Endodermal cell (in vitro differentiated cells): Measurements from ENCODE around the gene ZIC4. TPM values are rescaled to one million over a fixed set of nuclear protein-coding genes. Genes with fewer than 3 reads are reported as not detected.
A peak's percentile ranks its signal among the peaks of the same experiment; 100 is the strongest.

Source experiments
- DNase-seq: peaks from one replicate; pipeline ENCODE4 v3.0.0-alpha.2; 2017
- H3K27ac ChIP-seq: 2 replicates; pipeline ENCODE4 v1.5.1; 2013; ENCODE audit warnings: mild to moderate bottlenecking, low read depth, low read length, moderate library complexity
- H3K27me3 ChIP-seq: 2 replicates; pipeline ENCODE4 v1.6.1; 2013; ENCODE audit warnings: mild to moderate bottlenecking, low read length, moderate library complexity; ENCODE audit not compliant: insufficient read depth, control insufficient read depth, poor library complexity, severe bottlenecking
- H3K36me3 ChIP-seq: 2 replicates; pipeline ENCODE4 v1.7.0; 2013; ENCODE audit warnings: mild to moderate bottlenecking, low read length, moderate library complexity; ENCODE audit not compliant: control insufficient read depth, insufficient read depth
- H3K4me1 ChIP-seq: one replicate; pipeline ENCODE4 v1.7.0; 2013; ENCODE audit warnings: low read length; ENCODE audit not compliant: control insufficient read depth, insufficient read depth
- H3K4me3 ChIP-seq: 2 replicates; pipeline ENCODE4 v1.5.1; 2013; ENCODE audit warnings: mild to moderate bottlenecking, low read length, moderate library complexity
- H3K9ac ChIP-seq: 2 replicates; pipeline ENCODE4 v1.6.1; 2013; ENCODE audit warnings: mild to moderate bottlenecking, low read length, moderate library complexity; ENCODE audit not compliant: poor library complexity, severe bottlenecking; ENCODE audit errors: extremely low read depth
- H3K9me3 ChIP-seq: 2 replicates; pipeline ENCODE4 v1.6.1; 2013; ENCODE audit warnings: mild to moderate bottlenecking, low read length, moderate library complexity; ENCODE audit not compliant: control insufficient read depth
- H3K27ac Mint-ChIP-seq: 2 replicates; pipeline ENCODE4 v1.8.0; 2020; ENCODE audit warnings: mixed read lengths
- H3K27me3 Mint-ChIP-seq: 2 replicates; pipeline ENCODE4 v1.8.0; 2021; ENCODE audit warnings: mild to moderate bottlenecking, mixed read lengths; ENCODE audit not compliant: insufficient read depth
- H3K36me3 Mint-ChIP-seq: 2 replicates; pipeline ENCODE4 v1.8.0; 2020; ENCODE audit warnings: low read depth, mixed read lengths
- H3K4me1 Mint-ChIP-seq: 2 replicates; pipeline ENCODE4 v1.8.0; 2020; ENCODE audit warnings: mixed read lengths
- H3K4me3 Mint-ChIP-seq: 2 replicates; pipeline ENCODE4 v1.8.0; 2020; ENCODE audit warnings: mild to moderate bottlenecking, moderate library complexity, mixed read lengths
- H3K9me3 Mint-ChIP-seq: 2 replicates; pipeline ENCODE4 v1.8.0; 2020; ENCODE audit warnings: mild to moderate bottlenecking, mixed read lengths
- WGBS, 2 experiments: methylation state at CpG; one replicate each; pipeline versions ENCODE4 v1.1.5 to v1.1.7; 2013; ENCODE audit warnings: missing lambda C conversion rate in 2 of 2, mixed read lengths in 1 of 2; ENCODE audit not compliant: insufficient coverage in 1 of 2, insufficient read length in 1 of 2; 5-methylcytosine and 5-hydroxymethylcytosine counted together
- total RNA-seq, 2 donors: library from RNA; stranded (reverse); fragmentation: NEBNext Ultra II Directional in 1 of 2; extraction: Animal tissue kit (Norgen Biotek cat#: 25700) in 1 of 2; gene quantifications; 2 replicates in 1 of 2; 3 replicates in 1 of 2; pipeline ENCODE4 v1.2.1, GENCODE V29; 2021
- TF ChIP-seq, protein P1 (sequence below): fragments of 200-600 bp; sonication (generic); conservative IDR thresholded peaks from 2 replicates; pipeline ENCODE4 v1.5.0; 2021; ENCODE audit warnings: antibody characterized with exemption, mild to moderate bottlenecking

Gene ZIC4
- total RNA-seq, 2 donors from 2014 or later: not detected

DNA sequence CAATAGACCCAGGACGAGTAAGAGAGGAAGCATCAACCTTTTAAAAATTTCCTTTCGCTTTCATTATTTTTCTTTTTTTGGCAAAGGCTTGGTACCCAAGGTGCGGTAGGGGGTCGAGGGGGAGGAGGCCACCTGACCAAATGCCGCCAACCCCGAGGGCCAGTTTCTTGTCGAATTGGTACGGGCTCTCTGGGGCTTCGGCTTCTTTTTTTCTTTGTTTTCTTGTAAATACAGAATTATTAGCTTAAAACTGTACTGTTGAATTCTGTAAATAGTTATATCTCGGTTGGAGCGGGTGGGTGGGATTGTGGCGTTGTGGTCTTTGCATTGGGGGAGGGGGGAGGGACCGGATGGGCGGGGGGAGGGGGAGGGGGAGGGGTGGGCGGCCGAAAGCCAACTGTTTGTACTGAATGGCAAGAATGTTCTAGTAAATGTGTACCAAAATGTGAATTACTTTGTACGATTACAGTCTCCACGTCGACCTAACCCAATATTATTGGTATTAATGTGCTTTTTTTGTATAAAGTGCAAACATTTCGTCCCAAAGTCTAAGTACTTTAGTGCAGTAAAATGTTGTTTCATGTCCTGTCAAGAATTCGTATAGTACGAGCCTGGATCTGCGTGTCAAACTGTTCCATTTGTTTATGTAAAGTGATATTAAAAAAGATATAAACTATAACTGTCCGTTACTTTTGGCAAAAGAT lies 7.5 kb upstream of the ZIC4 start:
- no peak overlapping the region for H3K27ac ChIP-seq
- no peaks in the 10 kb centered on the region for H3K9me3 ChIP-seq
- H3K27me3 ChIP-seq: peaks cover 100% of the 10 kb centered on the region
- H3K27me3 Mint-ChIP-seq: peaks cover 98% of the 10 kb centered on the region
- H3K9ac ChIP-seq: no peak overlapping the region
- H3K36me3 Mint-ChIP-seq: no peaks in the 10 kb centered on the region
- H3K4me3 Mint-ChIP-seq: peak overlapping the region; percentile 45
- H3K36me3 ChIP-seq: no peaks in the 10 kb centered on the region
- H3K4me1 ChIP-seq: no peaks in the 10 kb centered on the region
- H3K4me1 Mint-ChIP-seq: peaks cover 22% of the 10 kb centered on the region
- H3K9me3 Mint-ChIP-seq: no peaks in the 10 kb centered on the region
- TF ChIP-seq, protein P1, sequence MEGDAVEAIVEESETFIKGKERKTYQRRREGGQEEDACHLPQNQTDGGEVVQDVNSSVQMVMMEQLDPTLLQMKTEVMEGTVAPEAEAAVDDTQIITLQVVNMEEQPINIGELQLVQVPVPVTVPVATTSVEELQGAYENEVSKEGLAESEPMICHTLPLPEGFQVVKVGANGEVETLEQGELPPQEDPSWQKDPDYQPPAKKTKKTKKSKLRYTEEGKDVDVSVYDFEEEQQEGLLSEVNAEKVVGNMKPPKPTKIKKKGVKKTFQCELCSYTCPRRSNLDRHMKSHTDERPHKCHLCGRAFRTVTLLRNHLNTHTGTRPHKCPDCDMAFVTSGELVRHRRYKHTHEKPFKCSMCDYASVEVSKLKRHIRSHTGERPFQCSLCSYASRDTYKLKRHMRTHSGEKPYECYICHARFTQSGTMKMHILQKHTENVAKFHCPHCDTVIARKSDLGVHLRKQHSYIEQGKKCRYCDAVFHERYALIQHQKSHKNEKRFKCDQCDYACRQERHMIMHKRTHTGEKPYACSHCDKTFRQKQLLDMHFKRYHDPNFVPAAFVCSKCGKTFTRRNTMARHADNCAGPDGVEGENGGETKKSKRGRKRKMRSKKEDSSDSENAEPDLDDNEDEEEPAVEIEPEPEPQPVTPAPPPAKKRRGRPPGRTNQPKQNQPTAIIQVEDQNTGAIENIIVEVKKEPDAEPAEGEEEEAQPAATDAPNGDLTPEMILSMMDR: no peak
- peak overlapping the region; percentile 14 for H3K4me3 ChIP-seq
- 0 to 1% methylated on average over 1 to 17 of the region's 24 CpGs for WGBS, 2 experiments
- peak; percentile 76 for DNase-seq
- H3K27ac Mint-ChIP-seq: no peak overlapping the region

DNA sequence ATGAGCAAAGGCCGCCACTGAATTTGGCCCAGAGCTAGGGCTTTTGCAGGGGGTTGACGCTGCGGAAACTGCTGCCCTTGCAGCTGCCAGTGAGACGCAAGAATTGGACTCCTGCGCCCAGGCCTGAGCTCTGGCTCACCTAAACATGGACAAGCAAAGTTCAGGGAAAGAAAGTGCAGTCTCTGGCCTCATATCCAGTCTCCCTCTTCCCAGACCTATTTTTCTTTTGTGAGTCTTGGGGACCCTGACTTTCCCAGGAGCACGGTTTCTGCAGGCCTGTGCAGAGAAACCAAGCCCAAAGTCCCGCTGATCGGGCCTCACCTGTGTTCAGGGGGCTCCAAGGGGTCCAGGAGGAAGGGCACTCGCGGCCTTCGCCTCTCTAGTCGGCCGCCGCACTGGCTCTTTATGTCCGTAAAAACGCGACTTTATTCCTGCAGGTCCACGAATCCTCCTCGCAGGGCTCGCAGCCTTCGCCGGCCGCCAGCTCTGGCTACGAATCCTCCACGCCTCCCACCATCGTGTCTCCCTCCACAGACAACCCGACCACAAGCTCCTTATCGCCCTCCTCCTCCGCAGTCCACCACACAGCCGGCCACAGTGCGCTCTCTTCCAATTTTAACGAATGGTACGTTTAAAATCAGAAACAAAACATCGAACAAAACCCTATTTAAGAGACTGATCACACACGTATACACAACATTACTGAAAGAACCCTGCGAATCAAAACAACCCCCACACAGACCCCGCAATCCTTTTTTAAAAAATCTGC lies 6.8 kb upstream of the ZIC4 start:
- Mint-ChIP-seq H3K9me3 (no peaks in the 10 kb centered on the region), H3K4me3 (peak overlapping the region; percentile 45), H3K27me3 (peaks cover 98% of the 10 kb centered on the region), H3K27ac (no peak overlapping the region), H3K36me3 (no peaks in the 10 kb centered on the region), H3K4me1 (peaks cover 25% of the 10 kb centered on the region)
- Histone ChIP-seq H3K27me3 (peaks cover 100% of the 10 kb centered on the region), H3K27ac (peak overlapping the region; percentile 56), H3K9ac (no peak overlapping the region), H3K4me3 (peak overlapping the region; percentile 14), H3K36me3 (no peaks in the 10 kb centered on the region), H3K4me1 (no peaks in the 10 kb centered on the region), H3K9me3 (no peaks in the 10 kb centered on the region)
- 1 to 2% methylated on average over 14 to 37 of the region's 37 CpGs for WGBS, 2 experiments
- TF ChIP-seq, protein P1: no peak
- peak; percentile 82 for DNase-seq

DNA sequence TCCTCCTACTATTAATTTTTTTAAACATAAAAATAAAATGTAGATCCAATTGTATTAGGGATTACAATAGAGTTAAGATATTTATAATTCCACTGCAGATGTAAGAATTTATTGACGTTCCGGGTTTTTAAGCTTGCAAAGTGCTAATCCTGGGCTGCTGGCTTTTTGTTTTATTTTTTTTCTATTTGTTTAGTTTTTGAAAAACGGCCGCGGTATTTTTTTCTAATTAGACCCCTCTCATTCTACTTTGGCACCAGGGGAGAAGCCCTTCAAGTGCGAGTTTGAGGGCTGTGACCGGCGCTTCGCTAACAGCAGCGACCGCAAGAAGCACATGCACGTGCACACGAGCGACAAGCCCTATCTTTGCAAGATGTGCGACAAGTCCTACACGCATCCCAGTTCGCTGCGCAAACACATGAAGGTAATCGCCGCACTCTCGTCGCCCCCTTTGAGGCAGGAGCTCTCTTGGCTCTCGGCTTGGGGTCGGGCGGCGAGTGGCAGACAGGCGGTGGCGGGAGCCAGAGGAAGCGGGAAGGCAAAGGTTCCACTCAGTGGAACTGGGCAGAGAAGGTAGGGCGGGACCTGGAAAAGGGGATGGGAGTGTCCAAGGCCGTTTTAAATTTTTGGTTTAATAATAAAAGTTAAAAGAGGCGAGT lies 6.0 kb upstream of the ZIC4 start:
- H3K27ac ChIP-seq: peak overlapping the region; percentile 47
- H3K27me3 ChIP-seq: peaks cover 100% of the 10 kb centered on the region
- H3K4me3 ChIP-seq: peak overlapping the region; percentile 53
- no peak overlapping the region for H3K27ac Mint-ChIP-seq
- no peaks in the 10 kb centered on the region for H3K36me3 Mint-ChIP-seq
- H3K4me1 ChIP-seq: no peaks in the 10 kb centered on the region
- peaks cover 32% of the 10 kb centered on the region for H3K4me1 Mint-ChIP-seq
- WGBS, 2 experiments: 1% methylated on average over 15 to 32 of the region's 32 CpGs
- H3K27me3 Mint-ChIP-seq: peaks cover 98% of the 10 kb centered on the region
- DNase-seq: no peak
- H3K9ac ChIP-seq: peak overlapping the region; percentile 20
- H3K4me3 Mint-ChIP-seq: peak overlapping the region; percentile 45
- TF ChIP-seq, protein P1: no peak
- no peaks in the 10 kb centered on the region for H3K36me3 ChIP-seq
- H3K9me3 Mint-ChIP-seq: no peaks in the 10 kb centered on the region
- H3K9me3 ChIP-seq: no peaks in the 10 kb centered on the region
